ENCODE data around the gene CASK. TPM values are rescaled to one million over a fixed set of nuclear protein-coding genes. Genes with fewer than 3 reads are reported as not detected.

Gene CASK
- total RNA-seq, 1 donor from 2014 or later: 41.0 TPM

DNA sequence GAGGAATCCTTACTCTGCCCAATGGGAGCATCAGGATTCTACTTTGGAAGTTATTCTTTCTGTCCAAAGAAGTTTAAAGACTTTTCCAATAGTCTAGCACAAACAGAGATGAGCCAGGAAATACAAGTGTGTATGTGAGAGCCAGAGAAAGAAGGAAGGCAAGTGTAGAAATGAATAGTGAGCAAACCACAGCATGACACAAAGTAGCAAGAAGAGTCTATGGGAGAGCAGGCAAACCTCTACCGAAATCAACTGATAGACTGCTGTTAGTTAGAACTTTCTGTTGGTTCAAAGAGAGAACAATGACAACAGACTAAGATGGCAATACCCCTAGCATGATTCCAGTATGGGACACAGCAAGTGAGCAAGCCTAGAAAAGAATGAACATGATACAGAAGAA is 250.7 kb downstream of the CASK start:
- TF ChIP-seq, protein P1, sequence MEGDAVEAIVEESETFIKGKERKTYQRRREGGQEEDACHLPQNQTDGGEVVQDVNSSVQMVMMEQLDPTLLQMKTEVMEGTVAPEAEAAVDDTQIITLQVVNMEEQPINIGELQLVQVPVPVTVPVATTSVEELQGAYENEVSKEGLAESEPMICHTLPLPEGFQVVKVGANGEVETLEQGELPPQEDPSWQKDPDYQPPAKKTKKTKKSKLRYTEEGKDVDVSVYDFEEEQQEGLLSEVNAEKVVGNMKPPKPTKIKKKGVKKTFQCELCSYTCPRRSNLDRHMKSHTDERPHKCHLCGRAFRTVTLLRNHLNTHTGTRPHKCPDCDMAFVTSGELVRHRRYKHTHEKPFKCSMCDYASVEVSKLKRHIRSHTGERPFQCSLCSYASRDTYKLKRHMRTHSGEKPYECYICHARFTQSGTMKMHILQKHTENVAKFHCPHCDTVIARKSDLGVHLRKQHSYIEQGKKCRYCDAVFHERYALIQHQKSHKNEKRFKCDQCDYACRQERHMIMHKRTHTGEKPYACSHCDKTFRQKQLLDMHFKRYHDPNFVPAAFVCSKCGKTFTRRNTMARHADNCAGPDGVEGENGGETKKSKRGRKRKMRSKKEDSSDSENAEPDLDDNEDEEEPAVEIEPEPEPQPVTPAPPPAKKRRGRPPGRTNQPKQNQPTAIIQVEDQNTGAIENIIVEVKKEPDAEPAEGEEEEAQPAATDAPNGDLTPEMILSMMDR (IDR thresholded peaks at IDR 0.05): no peak
- TF ChIP-seq POLR2AphosphoS5 (IDR thresholded peaks at IDR 0.05; ENCODE audit: insufficient read depth in 1 of 2, low read depth in 1 of 2) (no peak), POLR2A (IDR thresholded peaks at IDR 0.05) (no peak)
- H3K36me3 ChIP-seq: no peaks in the 10 kb centered on the region
- no peaks in the 10 kb centered on the region for H3K4me1 ChIP-seq
- no peaks in the 10 kb centered on the region for H3K27me3 ChIP-seq
- no peak for DNase-seq (ENCODE audit: extremely low spot score in 2 of 2)
- H3K27ac ChIP-seq: no peak overlapping the region
- no peak overlapping the region for H3K4me3 ChIP-seq
- H3K9me3 ChIP-seq: no peaks in the 10 kb centered on the region
- intact Hi-C loops (cut with DNase I): no loop called here

DNA sequence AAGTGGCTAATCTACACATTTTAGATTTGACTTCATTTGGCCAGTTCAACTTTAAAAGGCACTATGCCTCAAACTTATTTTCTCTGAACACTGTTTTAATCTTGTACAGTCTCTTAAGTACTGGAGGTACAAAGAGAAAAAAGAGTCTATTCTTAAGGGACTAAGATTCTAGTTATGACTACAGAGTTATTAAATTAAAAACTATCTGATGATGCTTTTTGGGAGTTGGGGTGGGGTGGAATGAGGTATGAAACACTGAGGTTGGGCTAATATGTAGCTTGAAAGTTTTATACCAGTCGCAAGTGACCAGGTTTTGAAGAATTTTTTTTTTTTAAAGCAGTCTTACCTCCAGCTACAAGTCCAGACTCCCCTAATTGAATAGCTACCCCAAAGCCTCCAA is 252.3 kb downstream of the CASK start:
- DNase-seq (ENCODE audit: extremely low spot score in 2 of 2): no peak
- H3K9me3 ChIP-seq: no peaks in the 10 kb centered on the region
- H3K4me3 ChIP-seq: no peak overlapping the region
- no peak overlapping the region for H3K27ac ChIP-seq
- H3K36me3 ChIP-seq: no peaks in the 10 kb centered on the region
- no peaks in the 10 kb centered on the region for H3K27me3 ChIP-seq
- TF ChIP-seq, protein P1 (IDR thresholded peaks at IDR 0.05): no peak
- TF ChIP-seq POLR2AphosphoS5 (IDR thresholded peaks at IDR 0.05; ENCODE audit: insufficient read depth in 1 of 2, low read depth in 1 of 2) (no peak), POLR2A (IDR thresholded peaks at IDR 0.05) (no peak)
- H3K4me1 ChIP-seq: peaks cover 8% of the 10 kb centered on the region
- intact Hi-C loops (cut with DNase I): no loop called here

DNA sequence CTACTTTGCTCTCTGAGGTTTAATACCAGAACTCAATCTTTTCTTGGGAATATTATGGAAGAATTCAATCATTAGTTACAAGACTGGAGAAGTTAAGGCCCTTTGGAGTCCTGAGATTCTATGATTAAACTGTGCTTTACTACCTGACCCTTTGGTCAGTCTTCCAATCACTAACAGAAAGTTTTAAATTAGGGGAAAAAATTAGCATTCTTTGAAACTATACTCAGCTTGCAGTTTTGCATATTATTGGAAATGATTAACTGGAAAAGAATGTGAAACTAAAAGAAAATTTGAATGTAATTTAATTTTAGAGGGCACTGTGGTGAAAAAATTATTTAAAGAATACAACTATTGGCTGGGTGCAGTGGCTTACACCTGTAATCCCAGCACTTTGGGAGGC is 253.2 kb downstream of the CASK start:
- H3K36me3 ChIP-seq: no peaks in the 10 kb centered on the region
- TF ChIP-seq POLR2AphosphoS5 (IDR thresholded peaks at IDR 0.05; ENCODE audit: insufficient read depth in 1 of 2, low read depth in 1 of 2): no peak
- TF ChIP-seq, protein P1 (IDR thresholded peaks at IDR 0.05): no peak
- no peaks in the 10 kb centered on the region for H3K27me3 ChIP-seq
- peaks cover 11% of the 10 kb centered on the region for H3K4me1 ChIP-seq
- H3K27ac ChIP-seq: no peak overlapping the region
- no peaks in the 10 kb centered on the region for H3K9me3 ChIP-seq
- intact Hi-C loops (cut with DNase I): no loop called here
- no peak for DNase-seq (ENCODE audit: extremely low spot score in 2 of 2)
- no peak overlapping the region for H3K4me3 ChIP-seq

DNA sequence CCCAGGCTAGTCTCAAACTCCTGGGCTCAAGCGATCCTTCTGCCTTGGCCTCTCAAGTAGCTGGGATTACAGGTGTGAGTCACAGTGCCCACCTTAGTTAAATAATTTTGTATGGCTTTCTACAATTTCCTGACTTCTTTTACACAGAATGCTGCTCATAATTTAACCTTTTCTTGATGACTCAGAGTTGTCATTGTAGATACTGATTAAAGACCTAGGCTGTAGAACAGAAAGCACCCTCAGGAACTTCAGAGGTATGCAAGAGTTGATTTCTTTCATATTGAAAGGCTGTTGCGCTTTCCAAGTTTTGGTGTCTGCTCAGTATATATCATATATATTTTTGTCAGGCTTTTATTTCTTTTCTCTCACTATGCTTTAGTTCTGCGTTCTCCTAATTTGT is 255.7 kb downstream of the CASK start:
- H3K9me3 ChIP-seq: no peaks in the 10 kb centered on the region
- no peak for DNase-seq (ENCODE audit: extremely low spot score in 2 of 2)
- no peaks in the 10 kb centered on the region for H3K27me3 ChIP-seq
- no peak for TF ChIP-seq POLR2AphosphoS5 (IDR thresholded peaks at IDR 0.05; ENCODE audit: insufficient read depth in 1 of 2, low read depth in 1 of 2)
- intact Hi-C loops (cut with DNase I): no loop called here
- no peaks in the 10 kb centered on the region for H3K36me3 ChIP-seq
- no peak overlapping the region for H3K27ac ChIP-seq
- H3K4me1 ChIP-seq: peaks cover 11% of the 10 kb centered on the region
- no peak overlapping the region for H3K4me3 ChIP-seq

DNA sequence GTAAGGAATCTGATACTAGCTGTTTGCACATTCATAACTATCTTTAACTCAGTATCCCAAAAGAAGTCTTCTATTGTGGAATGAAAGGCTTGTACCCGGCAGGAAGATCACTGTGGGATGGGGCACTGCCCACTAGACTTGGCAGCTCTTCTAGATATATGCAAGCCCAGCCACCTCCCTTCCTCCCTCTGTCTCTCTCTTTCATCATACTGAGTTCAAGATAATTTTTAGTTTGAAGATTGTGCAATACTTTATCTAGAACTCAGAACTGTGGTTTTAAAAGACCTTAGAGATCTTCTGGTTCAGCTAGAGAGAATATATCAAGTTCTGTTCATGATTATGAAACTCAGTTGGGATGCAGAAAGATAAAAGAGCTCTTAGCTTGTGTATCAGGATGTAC is 257.1 kb downstream of the CASK start:
- no peaks in the 10 kb centered on the region for H3K9me3 ChIP-seq
- intact Hi-C loops (cut with DNase I): no loop called here
- H3K27ac ChIP-seq: no peak overlapping the region
- TF ChIP-seq POLR2A (IDR thresholded peaks at IDR 0.05) (no peak), POLR2AphosphoS5 (IDR thresholded peaks at IDR 0.05; ENCODE audit: insufficient read depth in 1 of 2, low read depth in 1 of 2) (no peak)
- TF ChIP-seq, protein P1 (IDR thresholded peaks at IDR 0.05): no peak
- no peak overlapping the region for H3K4me3 ChIP-seq
- DNase-seq (ENCODE audit: extremely low spot score in 2 of 2): no peak
- peaks cover 11% of the 10 kb centered on the region for H3K4me1 ChIP-seq
- H3K27me3 ChIP-seq: no peaks in the 10 kb centered on the region
- no peaks in the 10 kb centered on the region for H3K36me3 ChIP-seq

DNA sequence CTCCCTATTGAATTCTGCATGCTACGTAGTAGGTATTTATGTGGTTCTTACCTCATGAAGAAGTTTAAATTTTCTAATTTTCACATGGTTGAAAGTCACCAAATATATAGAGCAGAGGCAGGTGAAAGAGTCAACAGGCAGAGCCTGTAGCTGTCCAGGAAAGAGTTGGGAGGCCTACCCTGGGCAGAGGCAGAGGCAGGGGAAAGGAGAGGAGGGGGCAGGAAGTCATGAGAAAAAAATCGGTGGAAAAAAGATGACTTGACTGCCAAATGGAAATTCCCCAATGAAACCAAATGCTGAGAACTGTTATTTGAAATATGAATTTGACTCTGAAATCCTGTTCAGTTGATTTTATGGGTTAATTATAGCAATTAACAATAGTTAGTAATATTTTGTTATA is 257.7 kb downstream of the CASK start:
- TF ChIP-seq POLR2AphosphoS5 (IDR thresholded peaks at IDR 0.05; ENCODE audit: insufficient read depth in 1 of 2, low read depth in 1 of 2): no peak
- TF ChIP-seq POLR2A (IDR thresholded peaks at IDR 0.05): no peak
- TF ChIP-seq, protein P1 (IDR thresholded peaks at IDR 0.05): no peak
- Histone ChIP-seq H3K27ac (no peak overlapping the region), H3K9me3 (no peaks in the 10 kb centered on the region), H3K27me3 (no peaks in the 10 kb centered on the region), H3K36me3 (no peaks in the 10 kb centered on the region), H3K4me1 (peaks cover 11% of the 10 kb centered on the region), H3K4me3 (no peak overlapping the region)
- intact Hi-C loops (cut with DNase I): no loop called here
- DNase-seq (ENCODE audit: extremely low spot score in 2 of 2): no peak
